K562 (cell line): ENCODE results near the gene FOXL3.

Experiments
- BRF1 ChIP-seq: IDR thresholded peaks from 3 replicates; pipeline ENCODE4 v1.6.1; 2011; ENCODE audit warnings: borderline replicate concordance, mild to moderate bottlenecking; ENCODE audit not compliant: insufficient read length; ENCODE audit errors: extremely low read depth
- EP300 ChIP-seq: IDR thresholded peaks from 2 replicates; pipeline ENCODE4 v1.6.1; 2012; ENCODE audit warnings: low read length, improper control_type of control experiment
- EZH2 ChIP-seq: IDR thresholded peaks from 2 replicates; pipeline ENCODE4 v1.6.1; 2012; ENCODE audit warnings: low read depth, mild to moderate bottlenecking, inconsistent platforms, low read length, borderline replicate concordance
- KHSRP ChIP-seq: fragments of 450-650 bp; IDR thresholded peaks from 2 replicates; pipeline ENCODE4 v1.6.1; 2017
- KLF1 ChIP-seq: fragments of 450-650 bp; IDR thresholded peaks from 2 replicates; pipeline ENCODE4 v1.6.1; 2016; ENCODE audit warnings: missing genetic modification characterization, missing compliant biosample characterization
- MTA2 ChIP-seq: fragments of 450-650 bp; IDR thresholded peaks from 2 replicates; pipeline ENCODE4 v1.6.1; 2016; ENCODE audit warnings: low read depth
- POLR2A ChIP-seq: fragments of 450-650 bp; conservative IDR thresholded peaks from 2 replicates; pipeline ENCODE4 v1.6.1; 2016
- YBX1 ChIP-seq: fragments of 450-650 bp; IDR thresholded peaks from 2 replicates; pipeline ENCODE4 v1.7.1; 2016; ENCODE audit warnings: mild to moderate bottlenecking
- ZFP36 ChIP-seq: fragments of 150-350 bp; IDR thresholded peaks from 2 replicates; pipeline ENCODE4 v1.6.1; 2018; ENCODE audit warnings: low read length, low read depth; ENCODE audit not compliant: partially characterized antibody
- ZNF347 ChIP-seq: fragments of 450-650 bp; formaldehyde crosslinking; IDR thresholded peaks from 2 replicates; pipeline ENCODE4 v1.4.0; 2020; ENCODE audit warnings: low read depth, mild to moderate bottlenecking, moderate library complexity
- TF ChIP-seq, protein P1 (sequence below), 3 experiments: IDR thresholded peaks in 2 of 3; conservative IDR thresholded peaks in 1 of 3; 2 replicates each; pipeline ENCODE4 v1.5.1; 2011 to 2012; ENCODE audit warnings: low read length in 3 of 3, mild to moderate bottlenecking in 3 of 3, control low read depth in 2 of 3, improper control_type of control experiment in 1 of 3, inconsistent platforms in 1 of 3, low read depth in 1 of 3, mixed read lengths in 1 of 3, moderate library complexity in 1 of 3; ENCODE audit not compliant: insufficient read depth in 2 of 3
- TF ChIP-seq, protein P2 (sequence below): fragments of 450-650 bp; IDR thresholded peaks from 2 replicates; pipeline ENCODE4 v1.6.1; 2016; ENCODE audit warnings: borderline replicate concordance
- TF ChIP-seq, protein P3 (sequence below), 2 experiments: fragments of 450-650 bp; IDR thresholded peaks; 2 replicates each; pipeline ENCODE4 v1.6.1; 2016; ENCODE audit warnings: mild to moderate bottlenecking in 2 of 2, borderline replicate concordance in 1 of 2, low read depth in 1 of 2, moderate library complexity in 1 of 2

DNA sequence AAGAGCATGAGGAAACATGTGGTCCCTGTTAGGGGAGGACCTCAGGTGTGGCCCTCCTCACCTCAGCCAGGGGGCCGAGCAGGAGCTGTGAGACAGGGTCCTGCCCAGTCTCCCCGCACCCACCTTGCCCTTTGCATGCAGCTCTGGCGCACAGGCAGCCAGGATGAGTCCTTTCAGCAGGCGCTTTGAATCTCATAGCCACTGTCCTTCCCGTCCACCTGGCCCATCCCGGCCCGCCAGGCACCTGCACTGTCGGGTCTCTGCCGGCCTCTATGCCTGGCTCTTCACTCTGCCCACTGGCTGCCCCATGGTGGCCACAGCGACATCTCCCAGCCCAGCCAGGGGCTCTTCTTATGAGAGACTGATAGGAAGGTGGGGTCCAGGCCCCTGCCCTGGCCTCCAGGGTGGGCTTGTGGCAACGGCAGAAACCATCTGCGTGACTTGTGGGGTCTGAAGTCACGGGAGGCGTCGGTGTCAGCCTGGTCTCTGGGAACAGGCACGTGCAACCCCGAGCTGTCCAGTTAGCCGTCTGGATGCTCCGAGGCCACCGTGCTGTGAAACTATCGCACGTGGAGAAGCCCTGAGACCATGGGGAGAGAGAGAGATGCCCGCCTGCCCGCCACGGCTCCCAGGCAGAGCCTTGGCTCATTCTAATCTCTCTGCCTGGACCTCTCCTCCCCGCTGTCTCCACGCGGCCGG, 37.4 kb downstream of the FOXL3 start:
- TF ChIP-seq, protein P1, sequence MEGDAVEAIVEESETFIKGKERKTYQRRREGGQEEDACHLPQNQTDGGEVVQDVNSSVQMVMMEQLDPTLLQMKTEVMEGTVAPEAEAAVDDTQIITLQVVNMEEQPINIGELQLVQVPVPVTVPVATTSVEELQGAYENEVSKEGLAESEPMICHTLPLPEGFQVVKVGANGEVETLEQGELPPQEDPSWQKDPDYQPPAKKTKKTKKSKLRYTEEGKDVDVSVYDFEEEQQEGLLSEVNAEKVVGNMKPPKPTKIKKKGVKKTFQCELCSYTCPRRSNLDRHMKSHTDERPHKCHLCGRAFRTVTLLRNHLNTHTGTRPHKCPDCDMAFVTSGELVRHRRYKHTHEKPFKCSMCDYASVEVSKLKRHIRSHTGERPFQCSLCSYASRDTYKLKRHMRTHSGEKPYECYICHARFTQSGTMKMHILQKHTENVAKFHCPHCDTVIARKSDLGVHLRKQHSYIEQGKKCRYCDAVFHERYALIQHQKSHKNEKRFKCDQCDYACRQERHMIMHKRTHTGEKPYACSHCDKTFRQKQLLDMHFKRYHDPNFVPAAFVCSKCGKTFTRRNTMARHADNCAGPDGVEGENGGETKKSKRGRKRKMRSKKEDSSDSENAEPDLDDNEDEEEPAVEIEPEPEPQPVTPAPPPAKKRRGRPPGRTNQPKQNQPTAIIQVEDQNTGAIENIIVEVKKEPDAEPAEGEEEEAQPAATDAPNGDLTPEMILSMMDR (IDR thresholded peaks at IDR 0.05 in 2 of 3, conservative IDR thresholded peaks at IDR 0.05 in 1 of 3; ENCODE audit: insufficient read depth in 2 of 3, low read depth in 1 of 3, low read length in 3 of 3) = no peak
- TF ChIP-seq EP300 = no peak
- TF ChIP-seq EZH2 = no peak
- no peak for TF ChIP-seq BRF1
- TF ChIP-seq KLF1 = no peak
- TF ChIP-seq POLR2A = no peak
- TF ChIP-seq YBX1 = no peak
- no peak for TF ChIP-seq ZNF347 (CRISPR knock-in tag)
- TF ChIP-seq ZFP36 = no peak
- TF ChIP-seq, protein P2, sequence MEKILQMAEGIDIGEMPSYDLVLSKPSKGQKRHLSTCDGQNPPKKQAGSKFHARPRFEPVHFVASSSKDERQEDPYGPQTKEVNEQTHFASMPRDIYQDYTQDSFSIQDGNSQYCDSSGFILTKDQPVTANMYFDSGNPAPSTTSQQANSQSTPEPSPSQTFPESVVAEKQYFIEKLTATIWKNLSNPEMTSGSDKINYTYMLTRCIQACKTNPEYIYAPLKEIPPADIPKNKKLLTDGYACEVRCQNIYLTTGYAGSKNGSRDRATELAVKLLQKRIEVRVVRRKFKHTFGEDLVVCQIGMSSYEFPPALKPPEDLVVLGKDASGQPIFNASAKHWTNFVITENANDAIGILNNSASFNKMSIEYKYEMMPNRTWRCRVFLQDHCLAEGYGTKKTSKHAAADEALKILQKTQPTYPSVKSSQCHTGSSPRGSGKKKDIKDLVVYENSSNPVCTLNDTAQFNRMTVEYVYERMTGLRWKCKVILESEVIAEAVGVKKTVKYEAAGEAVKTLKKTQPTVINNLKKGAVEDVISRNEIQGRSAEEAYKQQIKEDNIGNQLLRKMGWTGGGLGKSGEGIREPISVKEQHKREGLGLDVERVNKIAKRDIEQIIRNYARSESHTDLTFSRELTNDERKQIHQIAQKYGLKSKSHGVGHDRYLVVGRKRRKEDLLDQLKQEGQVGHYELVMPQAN = no peak
- TF ChIP-seq, protein P3, sequence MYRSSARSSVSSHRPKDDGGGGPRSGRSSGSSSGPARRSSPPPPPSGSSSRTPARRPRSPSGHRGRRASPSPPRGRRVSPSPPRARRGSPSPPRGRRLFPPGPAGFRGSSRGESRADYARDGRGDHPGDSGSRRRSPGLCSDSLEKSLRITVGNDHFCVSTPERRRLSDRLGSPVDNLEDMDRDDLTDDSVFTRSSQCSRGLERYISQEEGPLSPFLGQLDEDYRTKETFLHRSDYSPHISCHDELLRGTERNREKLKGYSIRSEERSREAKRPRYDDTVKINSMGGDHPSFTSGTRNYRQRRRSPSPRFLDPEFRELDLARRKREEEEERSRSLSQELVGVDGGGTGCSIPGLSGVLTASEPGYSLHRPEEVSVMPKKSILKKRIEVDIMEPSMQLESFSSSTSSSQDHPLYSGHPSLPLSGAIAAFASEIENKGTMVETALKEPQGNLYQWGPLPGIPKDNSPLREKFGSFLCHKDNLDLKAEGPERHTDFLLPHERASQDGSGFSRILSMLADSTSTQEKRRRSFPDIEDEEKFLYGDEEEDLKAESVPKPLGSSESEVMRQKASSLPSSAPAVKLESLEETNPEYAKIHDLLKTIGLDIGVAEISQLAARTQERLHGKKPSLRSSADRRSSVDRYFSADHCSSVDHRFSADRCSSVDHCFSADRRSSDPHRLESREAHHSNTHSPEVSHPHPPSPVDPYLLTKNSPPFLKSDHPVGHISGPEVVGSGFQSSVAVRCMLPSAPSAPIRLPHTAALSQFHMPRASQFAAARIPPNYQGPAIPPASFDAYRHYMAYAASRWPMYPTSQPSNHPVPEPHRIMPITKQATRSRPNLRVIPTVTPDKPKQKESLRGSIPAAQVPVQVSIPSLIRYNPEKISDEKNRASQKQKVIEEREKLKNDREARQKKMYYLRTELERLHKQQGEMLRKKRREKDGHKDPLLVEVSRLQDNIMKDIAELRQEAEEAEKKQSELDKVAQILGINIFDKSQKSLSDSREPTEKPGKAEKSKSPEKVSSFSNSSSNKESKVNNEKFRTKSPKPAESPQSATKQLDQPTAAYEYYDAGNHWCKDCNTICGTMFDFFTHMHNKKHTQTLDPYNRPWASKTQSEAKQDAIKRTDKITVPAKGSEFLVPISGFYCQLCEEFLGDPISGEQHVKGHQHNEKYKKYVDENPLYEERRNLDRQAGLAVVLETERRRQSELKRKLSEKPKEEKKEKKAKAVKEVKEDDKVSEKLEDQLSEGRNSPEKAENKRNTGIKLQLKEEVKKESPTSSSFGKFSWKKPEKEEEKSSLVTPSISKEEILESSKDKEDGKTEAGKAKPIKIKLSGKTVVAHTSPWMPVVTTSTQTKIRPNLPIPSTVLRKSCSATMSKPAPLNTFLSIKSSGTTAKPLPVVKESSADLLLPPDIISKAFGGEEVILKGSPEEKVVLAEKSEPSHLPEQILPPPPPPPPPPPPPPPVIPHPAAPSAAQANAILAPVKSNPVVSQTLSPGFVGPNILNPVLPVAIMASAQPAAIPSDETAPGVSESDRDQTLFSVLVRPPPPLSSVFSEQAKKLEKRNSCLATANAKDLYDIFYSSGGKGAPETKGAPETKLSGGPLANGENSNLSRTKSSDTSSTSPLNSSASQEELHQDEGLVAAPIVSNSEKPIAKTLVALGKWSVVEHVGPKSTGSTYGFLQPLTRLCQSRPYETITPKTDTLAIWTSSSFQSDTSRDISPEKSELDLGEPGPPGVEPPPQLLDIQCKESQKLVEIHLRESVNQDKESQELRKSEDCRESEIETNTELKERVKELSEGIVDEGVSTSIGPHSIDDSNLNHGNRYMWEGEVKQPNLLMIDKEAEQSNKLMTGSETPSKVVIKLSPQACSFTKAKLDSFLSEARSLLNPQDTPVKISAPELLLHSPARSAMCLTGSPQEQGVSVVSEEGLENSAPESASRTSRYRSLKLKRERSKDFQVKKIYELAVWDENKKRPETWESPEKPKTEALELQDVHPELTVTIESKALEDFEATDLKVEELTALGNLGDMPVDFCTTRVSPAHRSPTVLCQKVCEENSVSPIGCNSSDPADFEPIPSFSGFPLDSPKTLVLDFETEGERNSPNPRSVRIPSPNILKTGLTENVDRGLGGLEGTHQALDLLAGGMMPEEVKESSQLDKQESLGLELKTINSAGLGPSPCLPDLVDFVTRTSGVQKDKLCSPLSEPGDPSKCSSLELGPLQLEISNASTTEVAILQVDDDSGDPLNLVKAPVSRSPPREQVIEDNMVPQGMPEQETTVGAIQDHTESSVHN (IDR thresholded peaks at IDR 0.05; ENCODE audit: borderline replicate concordance in 1 of 2, low read depth in 1 of 2) = no peak
- TF ChIP-seq MTA2 = no peak
- TF ChIP-seq KHSRP = no peak
